H1 (cell line): ENCODE measurements around the gene ANO6.

Source experiments
- CBX8 ChIP-seq: fragments of 300-800, 300-1000 bp; sonication (generic); IDR thresholded peaks from 2 replicates; pipeline ENCODE4 v1.7.1; 2016; ENCODE audit warnings: low read depth, low read length, borderline replicate concordance
- EGR1 ChIP-seq: IDR thresholded peaks from 2 replicates; pipeline ENCODE4 v1.6.1; 2011; ENCODE audit warnings: low read depth, low read length, borderline replicate concordance
- EP300 ChIP-seq, 2 experiments: IDR thresholded peaks; 1 replicate in 1 of 2; 2 replicates in 1 of 2; pipeline ENCODE4 v1.6.1; 2011 to 2012; ENCODE audit warnings: low read depth in 2 of 2, low read length in 2 of 2, mild to moderate bottlenecking in 2 of 2, borderline replicate concordance in 1 of 2, inconsistent platforms in 1 of 2, moderate library complexity in 1 of 2
- POLR2A ChIP-seq, 2 experiments: IDR thresholded peaks; 1 replicate in 1 of 2; 2 replicates in 1 of 2; pipeline ENCODE4 v1.6.1; 2011; ENCODE audit warnings: low read depth in 2 of 2, low read length in 2 of 2, mild to moderate bottlenecking in 2 of 2; ENCODE audit errors: control extremely low read depth in 1 of 2
- POLR2AphosphoS5 ChIP-seq: IDR thresholded peaks from 2 replicates; pipeline ENCODE4 v1.6.1; 2011; ENCODE audit warnings: low read depth, low read length
- RAD21 ChIP-seq, 2 experiments: IDR thresholded peaks in 1 of 2; conservative IDR thresholded peaks in 1 of 2; 2 replicates each; pipeline ENCODE4 v1.6.1; 2011; ENCODE audit warnings: low read depth in 2 of 2, low read length in 2 of 2, improper control_type of control experiment in 1 of 2, inconsistent platforms in 1 of 2, mild to moderate bottlenecking in 1 of 2, moderate library complexity in 1 of 2
- RNF2 ChIP-seq: fragments of 200-900, 300-1000 bp; sonication (generic); IDR thresholded peaks from 2 replicates; pipeline ENCODE4 v1.7.1; 2016; ENCODE audit warnings: borderline replicate concordance, low read depth, mild to moderate bottlenecking, antibody characterized with exemption, low read length; ENCODE audit not compliant: poor library complexity, severe bottlenecking; ENCODE audit errors: missing control alignments
- SP2 ChIP-seq: IDR thresholded peaks from 2 replicates; pipeline ENCODE4 v1.6.1; 2012; ENCODE audit warnings: mild to moderate bottlenecking, low read length, inconsistent platforms
- YY1 ChIP-seq: IDR thresholded peaks from 2 replicates; pipeline ENCODE4 v1.6.1; 2011; ENCODE audit warnings: low read depth, mild to moderate bottlenecking, low read length
- ZNF274 ChIP-seq: IDR thresholded peaks from 2 replicates; pipeline ENCODE4 v1.7.0; 2012; ENCODE audit warnings: low read length, borderline replicate concordance; ENCODE audit errors: extremely low read depth
- TF ChIP-seq, protein P1 (sequence below), 3 experiments: IDR thresholded peaks; 1 replicate in 2 of 3; 2 replicates in 1 of 3; pipeline versions ENCODE4 v1.5.1 to v1.6.1; 2011; ENCODE audit warnings: low read length in 3 of 3, mild to moderate bottlenecking in 3 of 3, inconsistent platforms in 2 of 3, low read depth in 1 of 3, moderate library complexity in 1 of 3; ENCODE audit not compliant: insufficient read depth in 1 of 3; ENCODE audit errors: control extremely low read depth in 1 of 3
- TF ChIP-seq, protein P2 (sequence below): IDR thresholded peaks from 2 replicates; pipeline ENCODE4 v1.6.1; 2012; ENCODE audit warnings: inconsistent platforms
- TF ChIP-seq, protein P3 (sequence below): IDR thresholded peaks from 2 replicates; pipeline ENCODE4 v1.6.1; 2011; ENCODE audit warnings: low read depth, mild to moderate bottlenecking, low read length; ENCODE audit not compliant: insufficient read depth

DNA sequence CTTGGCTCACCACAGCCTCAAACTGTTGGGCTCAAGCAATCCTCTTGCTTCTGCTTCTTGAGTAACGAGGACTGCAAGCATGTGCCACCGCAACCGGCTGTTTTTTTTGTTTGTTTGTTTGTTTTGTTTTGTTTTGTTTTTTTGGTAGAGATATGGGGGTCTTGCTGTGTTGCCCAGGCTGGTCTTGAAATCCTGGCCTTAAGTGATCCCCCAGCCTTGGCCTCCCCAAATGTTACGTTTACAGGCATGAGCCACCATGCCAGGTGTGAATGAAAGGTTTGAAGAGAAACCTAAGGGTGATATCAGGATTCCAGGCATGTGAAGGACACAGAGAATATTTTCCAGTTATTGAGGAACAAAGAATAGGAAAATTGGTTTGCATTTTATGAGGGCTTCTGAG, 45.0 kb downstream of the ANO6 start:
- TF ChIP-seq POLR2A (IDR thresholded peaks at IDR 0.05; ENCODE audit: control extremely low read depth in 1 of 2, low read depth in 2 of 2, low read length in 2 of 2) (no peak), RAD21 (IDR thresholded peaks at IDR 0.05 in 1 of 2, conservative IDR thresholded peaks at IDR 0.05 in 1 of 2; ENCODE audit: low read depth in 2 of 2, low read length in 2 of 2) (no peak), CBX8 (no peak), EP300 (IDR thresholded peaks at IDR 0.05; ENCODE audit: borderline replicate concordance in 1 of 2, low read depth in 2 of 2, low read length in 2 of 2) (no peak), EGR1 (no peak), RNF2 (no peak), YY1 (no peak), ZNF274 (no peak), SP2 (no peak), POLR2AphosphoS5 (no peak)
- TF ChIP-seq, protein P1, sequence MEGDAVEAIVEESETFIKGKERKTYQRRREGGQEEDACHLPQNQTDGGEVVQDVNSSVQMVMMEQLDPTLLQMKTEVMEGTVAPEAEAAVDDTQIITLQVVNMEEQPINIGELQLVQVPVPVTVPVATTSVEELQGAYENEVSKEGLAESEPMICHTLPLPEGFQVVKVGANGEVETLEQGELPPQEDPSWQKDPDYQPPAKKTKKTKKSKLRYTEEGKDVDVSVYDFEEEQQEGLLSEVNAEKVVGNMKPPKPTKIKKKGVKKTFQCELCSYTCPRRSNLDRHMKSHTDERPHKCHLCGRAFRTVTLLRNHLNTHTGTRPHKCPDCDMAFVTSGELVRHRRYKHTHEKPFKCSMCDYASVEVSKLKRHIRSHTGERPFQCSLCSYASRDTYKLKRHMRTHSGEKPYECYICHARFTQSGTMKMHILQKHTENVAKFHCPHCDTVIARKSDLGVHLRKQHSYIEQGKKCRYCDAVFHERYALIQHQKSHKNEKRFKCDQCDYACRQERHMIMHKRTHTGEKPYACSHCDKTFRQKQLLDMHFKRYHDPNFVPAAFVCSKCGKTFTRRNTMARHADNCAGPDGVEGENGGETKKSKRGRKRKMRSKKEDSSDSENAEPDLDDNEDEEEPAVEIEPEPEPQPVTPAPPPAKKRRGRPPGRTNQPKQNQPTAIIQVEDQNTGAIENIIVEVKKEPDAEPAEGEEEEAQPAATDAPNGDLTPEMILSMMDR (IDR thresholded peaks at IDR 0.05; ENCODE audit: control extremely low read depth in 1 of 3, insufficient read depth in 1 of 3, low read depth in 1 of 3, low read length in 3 of 3), result no peak
- TF ChIP-seq, protein P2, sequence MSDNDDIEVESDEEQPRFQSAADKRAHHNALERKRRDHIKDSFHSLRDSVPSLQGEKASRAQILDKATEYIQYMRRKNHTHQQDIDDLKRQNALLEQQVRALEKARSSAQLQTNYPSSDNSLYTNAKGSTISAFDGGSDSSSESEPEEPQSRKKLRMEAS, result no peak
- TF ChIP-seq, protein P3, sequence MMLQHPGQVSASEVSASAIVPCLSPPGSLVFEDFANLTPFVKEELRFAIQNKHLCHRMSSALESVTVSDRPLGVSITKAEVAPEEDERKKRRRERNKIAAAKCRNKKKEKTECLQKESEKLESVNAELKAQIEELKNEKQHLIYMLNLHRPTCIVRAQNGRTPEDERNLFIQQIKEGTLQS, result no peak
